Measurements from ENCODE around the gene KIAA0319L. TPM values are rescaled to one million over a fixed set of nuclear protein-coding genes. Genes with fewer than 3 reads are reported as not detected.

Gene KIAA0319L
- total and polyA plus RNA-seq, 2 donors (not counting 3 experiments of a cell fraction or from before 2014, with no cell fraction given) = 31.4 to 43.4 TPM

DNA sequence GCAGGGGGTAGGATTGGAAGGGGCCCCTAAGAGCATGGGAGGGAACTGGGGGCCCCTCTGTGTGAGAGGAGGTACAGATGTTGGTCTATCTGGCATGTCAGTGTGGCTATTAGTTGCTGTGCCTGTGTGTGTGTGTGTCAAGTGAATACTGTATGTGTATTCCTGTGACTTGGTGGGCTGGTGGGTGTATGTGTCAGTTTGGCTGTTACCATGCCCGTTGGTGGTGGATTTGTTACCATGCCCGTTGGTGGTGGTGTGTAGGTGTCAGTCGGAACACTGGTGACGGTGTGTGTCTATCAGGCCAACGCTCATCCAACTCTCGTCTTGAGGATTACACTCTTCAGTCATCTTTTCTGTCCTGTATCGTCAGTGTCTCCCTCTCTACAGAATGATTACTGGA lies 38.5 kb upstream of the KIAA0319L start:
- Histone ChIP-seq H3K27me3 (ENCODE audit: control insufficient read depth in 2 of 2, insufficient read depth in 2 of 2, low read length in 2 of 2) (no peaks in the 10 kb centered on the region), H4K20me1 (replicated peaks; ENCODE audit: control insufficient read depth, extremely low read depth, insufficient read depth, low read length) (no peaks in the 10 kb centered on the region), H3K4me1 (ENCODE audit: control insufficient read depth, extremely low read depth, insufficient read depth, low read length) (no peaks in the 10 kb centered on the region), H3K36me3 (ENCODE audit: control insufficient read depth in 2 of 2, extremely low read depth in 1 of 2, insufficient read depth in 2 of 2, low read length in 2 of 2) (no peaks in the 10 kb centered on the region), H2AFZ (ENCODE audit: low read depth, low read length) (no peak overlapping the region), H3K4me3 (replicated peaks in 1 of 3; ENCODE audit: insufficient read depth in 1 of 3, low read depth in 1 of 3, low read length in 3 of 3) (no peak overlapping the region), H3K9me3 (replicated peaks; ENCODE audit: control insufficient read depth, insufficient read depth, low read length) (no peaks in the 10 kb centered on the region), H3K4me2 (ENCODE audit: insufficient read depth, low read length) (no peak overlapping the region), H3K27ac (ENCODE audit: insufficient read depth, low read depth, low read length) (no peak overlapping the region), H3K79me2 (ENCODE audit: control insufficient read depth, insufficient read depth, low read length) (no peaks in the 10 kb centered on the region), H3K9ac (replicated peaks; ENCODE audit: extremely low read depth, insufficient read depth, low read length) (no peak overlapping the region), H3K9me1 (replicated peaks; ENCODE audit: control insufficient read depth, extremely low read depth, insufficient read depth, low read length) (no peaks in the 10 kb centered on the region)
- FAIRE-seq = no peak
- CTCF ChIA-PET = no interaction called here
- intact Hi-C loops (cut with micrococcal nuclease) (no loop called here), dilution Hi-C loops (cut with MboI; ENCODE audit: extremely low pct_ligation_motif_present, low sequenced_read_pairs) (no loop called here)
- POLR2A ChIA-PET = no interaction called here
- TF ChIP-seq FOS (IDR thresholded peaks at IDR 0.05; ENCODE audit: borderline replicate concordance, insufficient read depth, low read length) (no peak), MYC (IDR thresholded peaks at IDR 0.05; ENCODE audit: low read depth, low read length) (no peak), POLR2AphosphoS5 (IDR thresholded peaks at IDR 0.05; ENCODE audit: insufficient read depth, low read depth, low read length) (no peak)
- BruUV-seq (replicated peaks) = no TSS peak
- no peak for DNase-seq (ENCODE audit: low read depth, low spot score)

DNA sequence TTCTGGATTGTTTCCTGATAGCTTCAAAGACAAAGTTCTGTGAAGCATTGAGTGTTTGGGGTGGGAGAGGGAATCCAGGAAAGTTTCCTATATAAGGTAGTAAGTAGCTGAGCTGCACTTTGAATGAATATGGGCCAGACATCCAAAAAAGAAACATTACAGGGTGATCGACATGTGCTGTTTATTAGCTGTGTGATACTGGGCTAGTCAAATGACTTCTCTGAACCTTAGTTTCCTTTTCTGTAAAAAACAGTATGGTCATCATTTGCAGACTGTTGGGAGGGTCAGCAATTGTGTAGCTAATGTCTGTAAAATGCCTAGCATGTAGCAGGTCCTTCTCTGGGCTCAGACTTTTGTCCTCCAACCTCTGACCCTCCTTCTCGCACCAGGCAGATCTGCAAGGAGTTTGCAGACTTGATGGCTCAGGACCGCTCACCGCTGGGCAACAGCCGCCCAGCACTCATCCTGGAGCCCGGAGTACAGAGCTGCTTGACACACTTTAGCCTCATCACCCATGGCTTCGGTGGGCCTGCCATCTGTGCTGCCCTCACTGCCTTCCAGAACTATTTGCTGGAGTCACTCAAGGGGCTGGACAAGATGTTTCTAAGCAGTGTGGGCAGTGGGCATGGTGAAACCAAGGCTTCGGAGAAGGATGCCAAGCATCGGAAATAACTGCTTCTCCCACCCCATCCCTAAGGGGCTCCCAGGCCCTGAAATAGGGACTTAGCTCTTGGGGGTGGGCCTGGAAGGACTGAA lies 37.0 kb upstream of the KIAA0319L start:
- no peak overlapping the region for H3K4me3 ChIP-seq (replicated peaks in 1 of 3; ENCODE audit: insufficient read depth in 1 of 3, low read depth in 1 of 3, low read length in 3 of 3)
- no peak overlapping the region for H3K27ac ChIP-seq (ENCODE audit: insufficient read depth, low read depth, low read length)
- H2AFZ ChIP-seq (ENCODE audit: low read depth, low read length) = no peak overlapping the region
- TF ChIP-seq, protein P1, sequence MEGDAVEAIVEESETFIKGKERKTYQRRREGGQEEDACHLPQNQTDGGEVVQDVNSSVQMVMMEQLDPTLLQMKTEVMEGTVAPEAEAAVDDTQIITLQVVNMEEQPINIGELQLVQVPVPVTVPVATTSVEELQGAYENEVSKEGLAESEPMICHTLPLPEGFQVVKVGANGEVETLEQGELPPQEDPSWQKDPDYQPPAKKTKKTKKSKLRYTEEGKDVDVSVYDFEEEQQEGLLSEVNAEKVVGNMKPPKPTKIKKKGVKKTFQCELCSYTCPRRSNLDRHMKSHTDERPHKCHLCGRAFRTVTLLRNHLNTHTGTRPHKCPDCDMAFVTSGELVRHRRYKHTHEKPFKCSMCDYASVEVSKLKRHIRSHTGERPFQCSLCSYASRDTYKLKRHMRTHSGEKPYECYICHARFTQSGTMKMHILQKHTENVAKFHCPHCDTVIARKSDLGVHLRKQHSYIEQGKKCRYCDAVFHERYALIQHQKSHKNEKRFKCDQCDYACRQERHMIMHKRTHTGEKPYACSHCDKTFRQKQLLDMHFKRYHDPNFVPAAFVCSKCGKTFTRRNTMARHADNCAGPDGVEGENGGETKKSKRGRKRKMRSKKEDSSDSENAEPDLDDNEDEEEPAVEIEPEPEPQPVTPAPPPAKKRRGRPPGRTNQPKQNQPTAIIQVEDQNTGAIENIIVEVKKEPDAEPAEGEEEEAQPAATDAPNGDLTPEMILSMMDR (IDR thresholded peaks at IDR 0.05; ENCODE audit: extremely low read depth in 1 of 2, insufficient read depth in 1 of 2, low read depth in 1 of 2, low read length in 2 of 2) = no peak
- TF ChIP-seq JUN (IDR thresholded peaks at IDR 0.05; ENCODE audit: borderline replicate concordance, insufficient read depth, insufficient read length, low read depth) (no peak), MAX (IDR thresholded peaks at IDR 0.05; ENCODE audit: insufficient read depth, insufficient read length) (no peak), MYC (IDR thresholded peaks at IDR 0.05; ENCODE audit: low read depth, low read length) (no peak), EZH2 (IDR thresholded peaks at IDR 0.05; ENCODE audit: borderline replicate concordance, low read depth, low read length, severe bottlenecking) (no peak), POLR2A (IDR thresholded peaks at IDR 0.05; ENCODE audit: low read depth, low read length) (no peak), FOS (IDR thresholded peaks at IDR 0.05; ENCODE audit: borderline replicate concordance, insufficient read depth, low read length) (no peak), GATA2 (IDR thresholded peaks at IDR 0.05; ENCODE audit: insufficient read depth, insufficient read length, low read depth, low read length) (no peak), POLR2AphosphoS5 (IDR thresholded peaks at IDR 0.05; ENCODE audit: insufficient read depth, low read depth, low read length) (no peak)
- no peaks in the 10 kb centered on the region for H4K20me1 ChIP-seq (replicated peaks; ENCODE audit: control insufficient read depth, extremely low read depth, insufficient read depth, low read length)
- no peaks in the 10 kb centered on the region for H3K9me1 ChIP-seq (replicated peaks; ENCODE audit: control insufficient read depth, extremely low read depth, insufficient read depth, low read length)
- no peaks in the 10 kb centered on the region for H3K79me2 ChIP-seq (ENCODE audit: control insufficient read depth, insufficient read depth, low read length)
- FAIRE-seq (no peak), DNase-seq (ENCODE audit: low read depth, low spot score) (no peak)
- dilution Hi-C loops (cut with MboI; ENCODE audit: extremely low pct_ligation_motif_present, low sequenced_read_pairs) (no loop called here), intact Hi-C loops (cut with micrococcal nuclease) (no loop called here)
- no TSS peak for BruUV-seq (replicated peaks)
- H3K9me3 ChIP-seq (replicated peaks; ENCODE audit: control insufficient read depth, insufficient read depth, low read length) = no peaks in the 10 kb centered on the region
- no peaks in the 10 kb centered on the region for H3K27me3 ChIP-seq (ENCODE audit: control insufficient read depth in 2 of 2, insufficient read depth in 2 of 2, low read length in 2 of 2)
- no peaks in the 10 kb centered on the region for H3K4me1 ChIP-seq (ENCODE audit: control insufficient read depth, extremely low read depth, insufficient read depth, low read length)
- POLR2A ChIA-PET = no interaction called here
- H3K9ac ChIP-seq (replicated peaks; ENCODE audit: extremely low read depth, insufficient read depth, low read length) = no peak overlapping the region
- CTCF ChIA-PET = interaction anchor here (0.6 to 1.6 kb wide), 5 partner anchors 25 to 347 kb away, joined by 3 to 4 read pairs (median 3); no protein-coding TSS in a partner anchor
- no peak overlapping the region for H3K4me2 ChIP-seq (ENCODE audit: insufficient read depth, low read length)
- no peaks in the 10 kb centered on the region for H3K36me3 ChIP-seq (ENCODE audit: control insufficient read depth in 2 of 2, extremely low read depth in 1 of 2, insufficient read depth in 2 of 2, low read length in 2 of 2)
